CD4-positive, alpha-beta T cell treated with Interferon alpha-2 for 1 hour (primary cell): ENCODE measurements around the gene TMEM181.
"Not testable (repeated sequence)": the region's sequence is repeated elsewhere in the genome, so short reads cannot be mapped to it uniquely, and the experiment has no call there.

ENCODE experiments used
- DNase-seq, 2 donors: peaks; one replicate each; pipeline ENCODE4 v3.0.0-alpha.2; 2020 to 2022

The TMEM181 gene

DNA sequence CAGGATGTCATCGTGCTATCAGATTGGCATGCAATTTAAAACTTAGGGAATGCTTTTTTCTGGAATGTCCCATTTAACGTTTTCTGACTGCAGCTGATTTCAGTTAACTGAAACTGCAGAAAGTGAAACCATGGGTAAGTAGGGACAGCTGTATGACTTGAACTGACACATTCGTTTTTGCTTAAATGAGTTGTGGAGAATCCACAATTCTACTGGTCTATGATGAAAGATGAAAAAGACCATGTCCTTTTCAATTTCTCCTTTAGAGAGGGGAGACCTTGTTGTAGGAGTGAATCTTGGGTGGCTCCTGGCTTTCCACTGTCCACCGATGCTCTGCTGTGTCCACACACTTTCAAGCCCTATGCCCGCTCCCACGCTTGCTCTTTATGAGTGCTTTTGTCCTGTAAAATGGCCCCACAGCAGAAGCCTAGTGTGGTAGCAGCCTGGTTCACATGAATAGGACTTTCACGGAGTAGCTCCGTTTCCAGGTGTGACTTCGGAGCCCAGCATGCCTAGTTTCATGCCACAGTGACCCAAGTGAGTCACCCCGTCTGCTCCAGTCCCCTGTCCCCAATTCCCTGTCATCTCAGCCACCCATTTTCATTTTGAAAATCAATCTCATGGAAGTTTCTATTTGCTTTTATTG lies 62.8 kb downstream of the TMEM181 start:
- DNase-seq, result no peak

DNA sequence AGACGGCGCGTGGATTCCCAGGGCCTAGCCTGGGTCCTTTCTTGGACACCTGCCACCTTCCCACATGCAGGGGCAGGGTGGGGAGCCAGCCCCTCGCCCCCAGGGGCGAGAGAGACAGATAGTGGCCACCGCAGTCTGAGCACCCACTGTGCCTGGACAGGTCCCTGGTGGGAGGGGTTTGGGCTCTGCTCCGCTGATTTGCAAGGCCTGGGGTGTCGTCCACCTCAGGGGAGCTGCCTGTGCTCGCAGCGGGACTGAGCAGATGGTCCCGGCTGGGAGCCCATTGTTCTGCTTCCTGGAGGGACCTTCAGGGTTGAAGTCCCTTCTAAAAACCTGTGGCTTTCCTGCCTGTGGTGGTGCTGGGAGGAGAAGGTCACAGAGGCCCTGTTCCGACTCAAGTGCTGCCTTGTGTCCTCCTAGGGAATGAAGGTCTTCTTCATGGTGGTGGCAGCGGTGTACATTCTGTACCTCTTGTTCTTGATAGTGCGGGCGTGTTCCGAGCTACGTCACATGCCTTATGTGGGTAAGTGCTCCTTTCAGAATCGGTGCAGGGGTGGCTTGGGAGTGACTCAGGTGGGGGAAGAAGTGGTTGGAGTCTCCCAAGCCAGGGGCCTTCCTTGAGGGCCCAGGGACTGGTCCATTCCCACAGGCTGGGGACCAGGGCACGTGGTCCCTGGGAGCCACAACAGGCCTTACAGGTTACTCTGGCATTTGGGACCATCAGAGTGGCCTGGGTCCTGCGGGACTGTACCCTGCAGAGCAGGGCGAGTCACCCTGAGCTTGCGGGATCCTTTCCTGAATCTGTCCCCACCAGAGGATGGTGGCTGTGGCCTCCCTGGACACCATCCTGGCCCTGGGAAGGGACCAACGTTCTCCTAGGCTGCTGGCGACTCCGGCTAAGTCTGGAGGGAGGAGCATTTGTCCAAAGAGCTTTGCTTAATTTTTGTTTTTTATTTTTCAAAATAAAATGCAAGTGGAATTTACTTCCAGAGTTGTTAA lies 65.1 kb downstream of the TMEM181 start:
- no peak for DNase-seq

DNA sequence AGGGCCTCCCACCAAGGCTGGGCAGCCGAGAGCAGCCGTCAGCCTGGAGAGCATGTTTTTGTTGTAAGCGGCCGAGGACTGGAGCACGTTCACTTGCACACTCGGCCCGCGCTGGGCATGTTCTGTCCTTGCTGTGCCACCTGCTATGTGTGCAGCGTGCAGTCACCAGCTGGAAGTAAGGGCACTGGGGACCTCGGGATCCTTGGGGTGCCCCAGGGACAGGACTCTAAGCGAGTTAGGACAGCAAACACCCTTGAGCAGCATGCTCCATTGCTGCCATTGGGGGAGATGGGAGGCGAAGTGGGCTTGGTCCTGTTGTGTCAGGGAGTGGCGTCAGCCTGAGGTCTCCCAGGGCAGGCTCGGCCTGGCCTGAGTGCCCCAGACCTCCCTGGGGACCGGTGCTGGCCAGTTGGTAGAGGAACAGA lies 66.0 kb downstream of the TMEM181 start:
- no peak for DNase-seq

DNA sequence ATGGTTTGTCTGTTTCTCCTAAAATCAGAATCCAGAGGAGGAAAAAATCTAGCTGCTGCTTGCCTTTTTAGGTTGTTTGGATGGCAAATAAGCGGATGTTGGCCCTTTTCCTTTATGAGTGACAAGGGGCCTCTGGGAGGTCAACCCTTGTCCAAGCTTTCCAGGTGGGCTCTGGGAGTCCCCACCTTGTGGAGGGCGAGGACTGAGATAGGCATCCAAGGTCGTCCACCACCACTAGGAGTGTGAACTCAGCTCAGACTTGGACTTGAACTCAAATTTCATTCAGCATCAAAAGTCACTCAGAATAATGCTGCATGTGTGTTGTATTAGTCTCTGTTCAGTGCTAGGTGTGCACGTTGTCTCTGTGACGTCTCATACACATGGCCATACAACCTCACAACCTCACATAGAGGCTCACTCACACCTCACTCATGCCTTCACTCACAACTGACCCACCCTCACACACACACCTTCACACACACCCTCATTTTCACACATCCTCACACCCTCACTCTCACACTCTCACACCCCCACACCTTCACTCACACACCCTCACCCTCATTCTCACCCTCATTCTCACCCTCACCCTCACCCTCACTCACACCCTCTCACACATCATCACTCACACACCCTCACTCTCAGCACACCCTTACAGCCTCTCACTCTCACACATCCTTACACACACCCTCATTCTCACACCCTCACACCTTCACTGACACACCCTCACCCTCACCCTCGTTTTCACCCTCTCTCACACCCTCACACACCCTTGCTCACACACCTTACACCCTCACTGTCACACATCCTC lies 66.7 kb downstream of the TMEM181 start:
- DNase-seq, result no peak

DNA sequence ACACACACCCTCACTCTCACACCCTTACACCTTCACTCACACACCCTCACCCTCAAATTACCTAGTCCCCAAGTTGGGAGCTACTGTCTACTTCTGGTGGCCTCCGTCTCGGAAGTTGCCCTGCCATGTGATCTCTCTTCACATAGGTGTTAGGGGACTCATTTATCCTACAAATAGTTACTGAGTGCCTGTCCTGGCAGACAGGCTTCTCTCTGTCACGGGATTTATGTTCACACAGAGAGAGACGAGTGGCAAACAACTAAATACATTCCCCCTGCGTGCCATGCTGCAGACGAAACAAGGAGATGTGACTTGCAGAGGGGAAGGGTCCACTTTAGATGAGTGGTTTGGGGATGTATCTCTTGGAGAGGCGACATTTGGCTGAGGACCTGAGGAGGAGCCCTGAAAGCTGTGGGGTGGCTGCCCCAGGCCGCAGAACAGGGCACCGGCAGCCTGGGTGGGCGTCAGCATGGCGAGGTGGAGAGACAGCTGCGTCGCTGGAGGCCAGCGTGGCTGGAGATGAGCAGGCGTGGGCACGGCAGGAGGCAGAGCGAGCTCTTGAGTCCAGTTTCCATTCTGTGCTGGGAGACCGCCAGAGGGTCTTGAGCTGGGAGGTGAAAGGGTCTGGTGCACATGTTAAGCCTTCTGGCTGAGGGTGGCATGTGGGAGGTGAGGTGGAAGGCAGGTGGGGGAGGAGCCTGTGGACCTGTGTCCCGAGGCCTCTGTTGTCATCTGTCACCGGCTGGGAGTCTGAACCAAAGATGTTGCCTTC lies 67.5 kb downstream of the TMEM181 start:
- DNase-seq, result no peak

DNA sequence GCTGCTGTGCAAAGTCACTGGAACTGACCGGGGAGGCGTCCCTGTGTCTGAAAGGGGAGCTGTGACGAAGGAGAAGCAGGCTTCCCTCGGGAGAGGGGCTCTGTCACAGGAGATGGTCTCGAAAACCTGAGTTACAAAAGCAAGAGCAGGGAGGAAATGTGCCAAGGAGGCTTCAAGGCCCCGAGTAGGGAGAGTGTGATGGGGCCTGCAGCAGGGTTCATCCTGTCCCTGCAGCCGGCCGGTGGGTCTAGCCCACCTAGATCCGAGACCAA lies 68.0 kb downstream of the TMEM181 start:
- DNase-seq, result no peak

DNA sequence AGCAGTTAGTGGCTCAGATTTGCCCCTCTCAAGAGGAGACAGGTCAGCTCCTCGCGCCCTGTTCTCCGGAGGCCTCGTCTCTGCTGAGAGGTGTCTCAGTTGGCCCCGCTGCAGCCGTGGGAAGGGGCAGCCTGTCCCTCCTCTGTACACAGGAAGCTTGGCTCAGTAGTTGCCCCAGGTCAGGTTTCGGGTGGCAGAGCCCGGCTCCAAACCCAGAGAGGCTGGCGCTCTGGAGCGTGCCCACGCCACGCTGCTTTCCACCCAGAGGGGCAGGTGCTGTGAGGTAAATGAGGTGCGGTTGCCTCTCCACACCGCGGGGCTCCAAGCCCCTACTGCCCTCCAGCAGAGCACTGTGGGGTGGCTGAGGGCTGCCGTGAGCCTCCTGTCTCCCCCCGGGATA lies 68.7 kb downstream of the TMEM181 start:
- no peak for DNase-seq

DNA sequence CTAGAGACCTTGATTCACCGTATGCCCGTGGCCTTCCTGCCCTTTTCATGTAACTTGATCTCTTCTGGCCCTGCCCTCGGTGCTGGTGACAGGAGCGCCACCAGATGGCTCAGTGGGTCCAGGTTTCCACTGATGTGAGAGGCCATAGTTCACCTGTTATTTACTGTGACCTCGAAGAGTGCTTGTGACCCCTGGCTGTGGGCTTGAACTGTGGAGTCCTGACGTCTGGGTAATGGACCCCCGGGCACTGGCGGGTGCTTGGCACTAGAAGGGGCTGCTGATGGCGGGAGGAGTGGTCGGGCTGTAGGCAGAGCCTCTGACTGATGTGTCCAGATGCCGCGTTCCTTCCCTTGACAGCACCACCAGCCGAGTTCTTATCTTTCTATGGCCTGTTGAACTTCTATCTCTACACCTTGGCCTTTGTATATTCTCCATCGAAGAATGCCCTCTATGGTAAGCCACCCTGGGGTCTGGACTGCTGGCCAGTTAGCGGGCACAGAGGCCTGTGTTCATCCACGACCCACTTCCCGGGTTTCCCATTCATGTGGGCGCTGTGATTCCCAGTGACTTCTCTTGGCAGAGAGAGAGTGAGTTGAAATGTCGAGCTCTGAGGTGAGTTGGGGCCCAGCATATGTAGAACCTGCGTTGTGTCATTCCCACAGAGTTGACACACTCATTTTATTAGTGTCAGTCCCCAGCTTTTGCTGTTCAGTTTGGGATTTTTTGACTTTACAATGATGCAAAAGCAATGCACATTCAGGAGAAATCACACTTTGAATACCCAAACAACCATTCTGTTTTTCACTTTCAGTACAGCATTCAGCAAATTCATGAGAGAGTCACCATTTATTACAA lies 69.7 kb downstream of the TMEM181 start:
- DNase-seq, result peak; percentile 34 to 46

DNA sequence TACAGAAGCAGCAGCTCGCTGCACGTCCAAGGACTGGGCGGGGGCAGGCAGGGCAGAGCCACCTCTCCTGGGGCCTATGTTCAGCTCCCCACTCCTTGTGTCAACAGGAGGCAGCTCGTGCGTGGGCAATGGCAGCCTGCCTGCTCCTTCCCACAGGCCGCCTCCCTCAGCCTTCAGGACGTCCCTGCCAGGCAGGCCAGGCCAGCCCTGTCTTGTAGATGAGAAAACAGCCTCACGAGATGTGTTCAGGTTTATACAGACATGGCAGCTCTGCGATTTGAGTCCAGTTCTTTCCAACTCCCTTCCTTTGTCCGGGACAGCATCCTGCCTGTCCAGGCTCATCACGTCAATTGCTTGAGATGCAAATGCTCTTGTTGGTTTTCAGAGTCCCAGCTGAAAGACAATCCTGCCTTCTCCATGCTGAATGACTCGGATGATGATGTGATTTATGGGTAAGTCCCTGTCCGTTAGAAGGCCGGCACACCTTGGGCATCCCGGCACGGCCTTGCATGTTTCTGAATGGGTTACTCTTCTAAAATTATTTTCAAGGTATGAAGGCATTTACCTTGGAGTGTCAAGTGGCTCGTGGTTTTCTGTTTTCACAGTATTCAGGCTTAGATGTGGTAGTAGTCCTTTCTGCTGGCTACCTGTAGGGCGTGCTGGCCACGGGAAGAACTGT lies 71.2 kb downstream of the TMEM181 start:
- DNase-seq, result no peak

DNA sequence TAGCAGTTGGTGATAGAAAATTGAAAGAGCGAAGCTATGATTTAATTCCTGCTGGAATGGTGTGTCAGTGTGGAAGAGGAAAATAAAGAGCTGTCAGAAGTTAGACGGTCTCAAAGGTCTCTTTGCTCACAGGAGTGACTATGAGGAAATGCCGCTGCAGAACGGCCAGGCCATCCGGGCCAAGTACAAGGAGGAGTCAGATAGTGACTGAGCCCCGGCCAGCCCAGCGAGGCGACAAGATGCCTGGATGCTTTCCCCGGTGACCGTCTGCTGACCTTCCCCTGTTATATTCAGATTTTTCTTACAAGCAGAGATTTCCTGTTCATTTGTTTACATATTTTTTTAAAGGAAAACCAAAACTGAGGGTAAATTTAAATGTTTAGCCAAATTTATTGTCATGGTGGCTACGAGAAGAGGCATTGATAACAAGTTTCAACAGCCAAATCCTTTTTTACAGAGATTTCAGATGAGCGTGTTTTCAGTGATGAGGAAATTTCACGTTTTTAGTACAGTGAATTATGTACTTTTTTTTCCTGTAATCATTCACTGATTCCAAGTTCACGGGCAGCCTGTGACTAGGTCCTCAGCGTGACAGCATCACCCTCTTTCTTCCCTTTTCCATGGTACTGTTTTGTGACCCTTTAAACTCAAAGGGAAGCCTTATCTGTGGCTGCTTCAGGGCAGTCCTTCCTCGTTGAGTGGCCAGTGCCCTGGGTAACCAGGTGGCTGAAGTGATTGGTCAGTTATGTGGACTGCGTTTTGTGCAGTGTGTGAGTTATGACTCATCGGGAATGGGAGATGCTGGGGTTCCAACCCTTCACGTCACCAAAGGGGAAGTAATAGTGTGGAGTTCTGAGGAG lies 72.0 kb downstream of the TMEM181 start:
- DNase-seq, result peak in 1 of 2 donors; percentile 58

DNA sequence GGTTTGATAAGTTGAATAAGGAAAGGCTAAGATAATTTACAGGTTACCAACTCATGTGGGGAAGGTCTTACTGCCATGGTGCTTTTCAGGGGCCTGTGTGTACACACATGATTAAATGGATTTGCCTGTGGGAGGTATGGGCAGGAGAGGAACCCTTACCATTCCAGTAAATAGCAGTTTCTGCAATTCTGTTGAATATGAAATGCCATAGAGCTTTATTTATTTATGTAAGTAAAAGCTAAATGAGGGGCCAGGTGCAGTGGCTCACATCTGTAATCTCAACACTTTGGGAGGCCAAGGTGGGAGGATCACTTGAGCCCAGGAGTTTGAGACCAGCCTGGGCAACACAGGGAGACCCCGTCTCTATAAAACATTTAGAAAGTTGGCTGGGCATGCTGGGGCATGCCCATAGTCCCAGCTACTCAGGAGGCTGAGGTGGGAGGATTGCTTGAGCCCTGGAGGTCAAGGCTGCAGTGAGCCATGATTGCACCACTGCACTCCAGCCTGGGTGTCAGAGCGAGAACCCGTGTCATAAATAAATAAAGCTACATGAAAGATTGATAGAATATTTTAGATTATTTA lies 72.7 kb downstream of the TMEM181 start:
- DNase-seq, result not testable (repeated sequence)

DNA sequence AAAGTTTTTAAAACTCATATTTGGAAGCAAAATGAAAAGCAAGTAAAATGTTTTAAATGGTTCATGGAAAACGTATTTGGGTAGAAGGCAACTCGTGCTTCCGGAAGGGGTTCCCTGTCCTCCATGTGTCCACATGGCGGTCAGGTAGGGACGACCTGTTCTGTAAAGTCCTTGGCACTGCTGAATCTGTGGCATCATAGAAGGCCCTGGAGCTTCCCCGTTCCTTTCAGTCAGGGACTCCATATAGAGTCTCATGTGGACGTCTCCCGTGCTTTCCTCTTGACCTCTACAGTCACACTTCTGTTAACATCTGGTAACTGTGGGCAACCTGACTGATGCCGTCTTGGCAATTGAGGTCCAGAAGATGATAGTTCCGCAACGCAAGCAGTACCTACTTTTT lies 73.2 kb downstream of the TMEM181 start:
- no peak for DNase-seq

DNA sequence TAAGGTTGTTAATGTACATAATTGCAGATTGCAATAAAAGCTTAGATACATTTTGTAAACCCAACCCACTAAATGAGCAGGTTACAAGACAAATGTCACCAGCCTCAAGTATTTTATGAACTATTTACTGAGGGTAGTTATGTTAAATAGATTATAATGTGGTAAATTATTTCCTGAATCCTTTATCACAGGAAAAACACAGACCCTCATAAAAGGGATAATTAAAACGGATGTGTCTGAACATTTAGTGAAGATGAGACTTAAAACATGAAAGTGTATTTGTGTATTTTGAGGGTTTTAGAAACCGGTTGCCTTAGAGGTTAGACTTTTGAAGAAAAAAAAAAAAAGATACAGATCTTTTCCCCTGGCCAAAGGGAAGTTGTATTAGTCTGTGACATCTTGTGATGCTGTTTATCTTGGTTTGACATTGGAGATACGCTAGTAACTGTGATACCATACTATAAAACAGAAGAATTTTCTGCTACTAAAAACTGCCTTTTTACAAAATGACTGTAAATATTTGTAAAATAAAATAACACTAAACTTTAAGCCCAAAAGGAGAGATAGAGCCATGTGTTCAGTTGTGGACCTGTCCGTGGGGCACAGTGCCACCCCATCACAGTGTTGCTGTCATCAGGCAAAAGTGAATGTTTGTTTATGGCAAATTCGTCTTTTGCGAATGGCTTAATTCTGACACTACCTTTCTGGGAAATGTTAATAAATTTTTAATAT lies 75.0 kb downstream of the TMEM181 start:
- DNase-seq, result peak in 1 of 2 donors; percentile 45

DNA sequence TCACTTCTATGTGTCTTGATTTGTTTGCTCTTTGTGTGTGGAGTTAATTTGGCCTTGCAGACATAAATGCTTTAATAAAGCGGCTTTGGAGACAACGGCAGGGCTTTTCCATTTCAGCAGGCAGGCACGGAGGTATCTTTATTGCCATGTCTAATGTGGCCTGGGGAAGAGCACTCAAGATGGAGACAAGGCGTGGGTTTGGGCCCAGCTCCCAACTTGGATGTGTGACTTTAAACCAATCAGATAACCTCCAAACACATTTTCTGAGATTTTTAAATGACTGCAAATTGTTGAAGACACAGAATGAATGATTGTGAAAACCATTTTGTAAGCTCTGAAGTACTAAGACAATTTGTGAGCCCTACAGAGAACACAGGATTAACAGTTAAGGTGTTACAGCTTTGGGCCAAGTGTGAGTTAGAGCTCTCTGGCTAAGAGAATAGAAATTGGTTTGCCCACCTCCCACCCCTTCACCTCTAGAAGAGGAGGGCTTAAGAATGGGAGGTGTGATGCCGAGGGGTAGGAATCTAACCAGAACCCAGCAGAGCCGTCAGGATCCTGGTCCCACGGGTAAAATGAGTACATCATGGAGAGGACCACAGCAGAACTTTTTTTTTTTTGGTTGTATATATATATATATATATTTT lies 75.7 kb downstream of the TMEM181 start:
- no peak for DNase-seq

DNA sequence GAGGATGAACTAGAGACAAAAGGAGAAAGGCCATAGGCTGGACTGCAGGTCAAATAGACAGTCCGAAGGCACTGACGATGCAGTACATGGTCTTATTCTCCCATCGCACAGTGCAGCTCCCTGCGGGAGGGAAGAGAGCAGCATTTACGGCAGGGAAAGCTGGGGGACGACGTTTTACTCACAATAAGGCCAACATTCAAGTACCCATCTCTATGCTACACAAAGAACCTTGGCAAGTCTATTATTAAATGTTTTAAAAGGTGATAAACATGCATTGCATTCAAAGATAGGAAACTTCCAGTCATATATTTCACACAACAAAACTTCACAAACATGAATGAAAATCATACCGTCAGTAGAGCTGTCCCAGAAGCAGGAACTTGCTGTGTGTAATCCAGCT lies 76.9 kb downstream of the TMEM181 start:
- DNase-seq, result no peak

DNA sequence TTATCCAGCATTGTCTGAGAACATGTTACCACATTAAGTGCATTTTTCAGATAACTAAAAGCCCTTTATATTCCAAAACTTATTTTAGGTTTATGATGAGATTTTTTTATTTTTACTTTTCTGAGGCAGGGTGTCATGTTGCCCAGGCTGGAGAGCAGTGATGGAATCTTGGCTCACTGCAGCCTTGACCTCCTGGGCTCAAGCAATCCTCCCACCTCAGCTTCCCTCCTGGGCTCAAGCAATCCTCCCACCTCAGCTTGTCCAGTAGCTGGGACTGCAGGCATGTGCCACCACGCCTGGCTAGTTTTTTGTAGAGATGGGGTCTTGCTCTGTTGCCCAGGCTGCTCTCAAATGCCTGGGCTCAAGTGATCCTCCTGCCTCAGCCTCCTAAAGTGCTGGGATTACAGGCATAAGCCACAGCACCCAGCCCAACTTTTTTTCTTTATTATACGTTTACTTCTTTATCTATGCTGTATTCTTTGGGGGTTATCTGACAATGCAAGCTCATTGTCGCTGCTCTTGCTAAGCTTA lies 78.5 kb downstream of the TMEM181 start:
- no peak for DNase-seq

DNA sequence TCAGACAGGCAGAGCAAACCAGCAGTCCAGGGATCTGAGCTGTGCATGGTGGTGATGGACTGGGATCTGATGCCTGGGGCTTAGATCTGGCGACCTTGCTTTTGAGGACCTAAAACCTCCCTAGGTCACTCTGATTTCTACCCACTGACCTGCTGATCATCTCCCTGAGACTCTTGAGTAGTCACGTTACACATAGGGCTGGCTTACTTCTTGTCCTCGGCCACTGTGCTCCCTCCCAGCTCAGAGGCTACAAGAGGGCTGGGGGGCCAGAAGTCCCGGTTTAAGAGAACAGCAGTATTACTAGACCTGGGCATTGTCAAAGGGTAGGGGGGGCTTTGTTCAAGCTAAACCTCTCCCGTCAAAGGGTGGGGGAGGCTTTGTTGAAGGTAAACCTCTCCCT lies 79.2 kb downstream of the TMEM181 start:
- no peak for DNase-seq

DNA sequence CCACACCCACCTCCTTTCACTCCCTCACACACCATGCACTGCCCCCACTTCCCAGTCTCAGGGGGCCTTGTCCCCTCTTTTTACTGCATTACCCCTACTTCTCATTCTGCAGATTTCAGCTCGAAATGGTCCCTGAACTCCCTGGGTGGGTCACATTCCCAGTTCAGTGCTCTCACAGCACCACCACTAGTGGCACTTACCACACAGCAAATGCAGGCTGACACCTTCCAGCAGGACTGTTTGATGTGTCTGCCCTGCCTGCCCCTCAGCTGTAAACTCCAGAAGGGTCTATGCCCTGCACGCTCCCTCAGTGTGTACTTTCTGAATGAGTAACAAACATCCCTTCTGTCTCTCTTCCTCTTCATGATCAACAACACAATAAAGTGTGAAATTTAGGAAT lies 80.6 kb downstream of the TMEM181 start:
- DNase-seq, result no peak
